HCT116 (cell line): ENCODE measurements around the gene TRAF3IP1. TPM values are rescaled to one million over a fixed set of nuclear protein-coding genes. Genes with fewer than 3 reads are reported as not detected.

Source experiments
- ATAC-seq: fragments of 200-7000 bp; cut with Tn5 transposase; 2 replicates; pipeline ENCODE4 v1.9.1; 2020; ENCODE audit warnings: mild to moderate bottlenecking, moderate library complexity
- BruUV-seq: library from RNA; stranded (reverse); fragments of 400-500 nt; replicated peaks from 2 replicates; lab custom pipeline; 2021; lab: Mats Ljungman, UMichigan
- CTCF ChIA-PET: fragments of 300-600 bp; sonication (Branson Sonifier 250); formaldehyde crosslinking; loops from one replicate; lab custom pipeline; 2021; ENCODE audit warnings: antibody characterized with exemption; lab: Charles Lee
- POLR2A ChIA-PET: fragments of 300-600, 350-600 bp; sonication (Branson Sonifier 250); formaldehyde crosslinking; loops from one replicate; lab custom pipeline; 2021; ENCODE audit warnings: antibody characterized with exemption; lab: Charles Lee
- RAD21 ChIA-PET, 2 experiments: fragments of 300-600 bp; sonication (Branson Sonifier 250); formaldehyde crosslinking; loops; one replicate each; lab custom pipeline; 2023; ENCODE audit warnings: low total read pairs in 2 of 2; ENCODE audit not compliant: uncharacterized antibody in 2 of 2, unreplicated experiment in 2 of 2, low non-redundant PET in 1 of 2; lab: Charles Lee
- DNase-seq: peaks from one replicate; pipeline ENCODE4 v3.0.0-alpha.2; 2010; ENCODE audit warnings: low read depth, low spot score
- H2AFZ ChIP-seq: fragments of 200-600 bp; shearing (Covaris generic), sonication (generic); 2 replicates; pipeline ENCODE4 v1.6.1; 2017; ENCODE audit warnings: low read depth, mixed run types, mixed read lengths, antibody characterized with exemption, low read length; ENCODE audit not compliant: poor library complexity, severe bottlenecking
- H3K27ac ChIP-seq: 2 replicates; pipeline ENCODE4 v1.5.1; 2012; ENCODE audit warnings: low read depth, low read length
- H3K27me3 ChIP-seq: fragments of 200-600 bp; sonication (generic); 2 replicates; pipeline ENCODE4 v1.6.1; 2016; ENCODE audit warnings: mixed run types, low read length, mixed read lengths; ENCODE audit not compliant: insufficient read depth
- H3K36me3 ChIP-seq, 2 experiments: fragments of 200-500 bp in 1 of 2; fragments of 200-600 bp in 1 of 2; sonication (Bioruptor generic) in 1 of 2; sonication (generic) in 1 of 2; 2 replicates each; pipeline versions ENCODE4 v1.5.1 to v1.6.1; 2014 to 2016; ENCODE audit warnings: low read length in 2 of 2, inconsistent platforms in 1 of 2, mixed read lengths in 1 of 2, mixed run types in 1 of 2; ENCODE audit not compliant: insufficient read depth in 2 of 2, control insufficient read depth in 1 of 2
- H3K4me1 ChIP-seq, 2 experiments: fragments of 200-600 bp in 1 of 2; sonication (generic) in 1 of 2; 2 replicates each; pipeline versions ENCODE4 v1.5.1 to v1.6.1; 2012 to 2017; ENCODE audit warnings: low read length in 2 of 2, inconsistent platforms in 1 of 2, mild to moderate bottlenecking in 1 of 2, mixed read lengths in 1 of 2, mixed run types in 1 of 2, moderate library complexity in 1 of 2; ENCODE audit not compliant: insufficient read depth in 2 of 2, control insufficient read depth in 1 of 2
- H3K4me2 ChIP-seq: fragments of 200-600 bp; sonication (generic); 2 replicates; pipeline ENCODE4 v1.6.1; 2017; ENCODE audit warnings: mixed run types, low read length, mixed read lengths
- H3K4me3 ChIP-seq, 2 experiments: fragments of 200-600 bp in 1 of 2; sonication (generic) in 1 of 2; replicated peaks in 1 of 2; 2 replicates each; pipeline ENCODE4 v1.5.1; 2011 to 2016; ENCODE audit warnings: low read length in 2 of 2, control low read depth in 1 of 2, low read depth in 1 of 2, mild to moderate bottlenecking in 1 of 2, mixed read lengths in 1 of 2, mixed run types in 1 of 2
- H3K79me2 ChIP-seq: fragments of 200-600 bp; sonication (generic); 2 replicates; pipeline ENCODE4 v1.6.1; 2017; ENCODE audit warnings: mild to moderate bottlenecking, mixed run types, low read length, moderate library complexity, mixed read lengths; ENCODE audit not compliant: insufficient read depth
- H3K9ac ChIP-seq: fragments of 200-600 bp; sonication (generic); 2 replicates; pipeline ENCODE4 v1.6.1; 2016; ENCODE audit warnings: low read length, mixed read lengths
- H3K9me2 ChIP-seq: fragments of 200-600 bp; sonication (generic), shearing (Covaris generic); 2 replicates; pipeline ENCODE4 v1.6.1; 2017; ENCODE audit warnings: mixed run types, mild to moderate bottlenecking, moderate library complexity; ENCODE audit not compliant: insufficient read depth
- H3K9me3 ChIP-seq, 2 experiments: fragments of 200-500 bp in 1 of 2; fragments of 200-600 bp in 1 of 2; sonication (Bioruptor generic) in 1 of 2; sonication (generic) in 1 of 2; 2 replicates each; pipeline ENCODE4 v1.6.1; 2014 to 2017; ENCODE audit warnings: low read length in 2 of 2, mixed read lengths in 2 of 2, inconsistent platforms in 1 of 2, low read depth in 1 of 2, mild to moderate bottlenecking in 1 of 2, mixed run types in 1 of 2, moderate library complexity in 1 of 2; ENCODE audit not compliant: control insufficient read depth in 1 of 2, insufficient read depth in 1 of 2
- H4K20me1 ChIP-seq: fragments of 200-600 bp; sonication (generic), shearing (Covaris generic); 2 replicates; pipeline ENCODE4 v1.6.1; 2017; ENCODE audit warnings: mixed run types, mild to moderate bottlenecking, moderate library complexity; ENCODE audit not compliant: insufficient read depth
- CEBPB ChIP-seq: IDR thresholded peaks from 2 replicates; pipeline ENCODE4 v1.6.1; 2012; ENCODE audit warnings: low read depth
- EZH2 ChIP-seq: fragments of 200-600 bp; sonication (generic); IDR thresholded peaks from 2 replicates; pipeline ENCODE4 v1.6.1; 2017; ENCODE audit warnings: antibody characterized with exemption, mixed run types
- EZH2phosphoT487 ChIP-seq: fragments of 200-600 bp; IDR thresholded peaks from 2 replicates; pipeline ENCODE4 v1.6.1; 2018; ENCODE audit warnings: antibody characterized with exemption, borderline replicate concordance
- FOSL1 ChIP-seq: IDR thresholded peaks from 2 replicates; pipeline ENCODE4 v1.6.1; 2012; ENCODE audit warnings: low read depth
- JUND ChIP-seq: IDR thresholded peaks from 2 replicates; pipeline ENCODE4 v1.6.1; 2012
- POLR2A ChIP-seq: IDR thresholded peaks from 2 replicates; pipeline ENCODE4 v1.7.0; 2011; ENCODE audit warnings: borderline replicate concordance; ENCODE audit not compliant: insufficient read depth, insufficient read length; ENCODE audit errors: extremely low read depth
- RAD21 ChIP-seq: IDR thresholded peaks from 2 replicates; pipeline ENCODE4 v1.6.1; 2012; ENCODE audit warnings: low read depth, mild to moderate bottlenecking
- REST ChIP-seq: IDR thresholded peaks from 2 replicates; pipeline ENCODE4 v1.6.1; 2012; ENCODE audit warnings: low read depth
- SP1 ChIP-seq: IDR thresholded peaks from 2 replicates; pipeline ENCODE4 v1.6.1; 2012; ENCODE audit warnings: low read depth
- SRF ChIP-seq: IDR thresholded peaks from 2 replicates; pipeline ENCODE4 v1.6.1; 2012; ENCODE audit warnings: low read depth
- YY1 ChIP-seq: IDR thresholded peaks from 2 replicates; pipeline ENCODE4 v1.6.1; 2011; ENCODE audit warnings: low read length, low read depth, moderate library complexity, mild to moderate bottlenecking; ENCODE audit not compliant: insufficient replicate concordance; ENCODE audit errors: extremely low read depth
- ZBTB33 ChIP-seq: IDR thresholded peaks from 2 replicates; pipeline ENCODE4 v1.6.1; 2011; ENCODE audit warnings: mild to moderate bottlenecking, low read length, moderate library complexity; ENCODE audit not compliant: insufficient replicate concordance; ENCODE audit errors: extremely low read depth
- ZFX ChIP-seq: fragments of 450-650 bp; IDR thresholded peaks from 2 replicates; pipeline ENCODE4 v1.6.1; 2017
- ZNF274 ChIP-seq: fragments of 200-500 bp; sonication (Bioruptor generic); IDR thresholded peaks from 2 replicates; pipeline ENCODE4 v1.6.1; 2014; ENCODE audit warnings: mild to moderate bottlenecking, low read depth, low read length, inconsistent platforms
- intact Hi-C: fragments of 100-400 bp; cut with micrococcal nuclease; formaldehyde crosslinking; loops from 2 replicates; pipeline ENCODE4 v1.10.0; 2022
- total RNA-seq: library from RNA; stranded (reverse); gene quantifications from one replicate; pipeline ENCODE4 v1.2.1, GENCODE V29; 2021; ENCODE audit not compliant: unreplicated experiment

TRAF3IP1 gene
- total RNA-seq, 1 experiment from 2014 or later: 19.4 TPM

GRCh38 chr2:238284802-238285515 lies 35.4 kb upstream of the TRAF3IP1 start:
- H4K20me1 ChIP-seq: 0 out of 2 replicates have a peak, but pooled peaks cover 4% of the 10 kb centered on the region
- H2AFZ ChIP-seq: no peak overlapping the region
- no peak overlapping the region for H3K27ac ChIP-seq
- H3K9me3 ChIP-seq: no peaks in the 10 kb centered on the region
- H3K36me3 ChIP-seq: no peaks in the 10 kb centered on the region
- no peak for ATAC-seq
- RAD21 ChIA-PET: no interaction called here
- POLR2A ChIA-PET: no interaction called here
- peaks cover 11 to 30% of the 10 kb centered on the region in 2 experiments for H3K4me1 ChIP-seq
- H3K79me2 ChIP-seq: peaks cover 58% of the 10 kb centered on the region
- H3K27me3 ChIP-seq: no peaks in the 10 kb centered on the region
- H3K9me2 ChIP-seq: no peaks in the 10 kb centered on the region
- TF ChIP-seq EZH2 (no peak), JUND (no peak), RAD21 (no peak), SRF (no peak)
- TF ChIP-seq, all 23 proteins: peak for 0
- no TSS peak for BruUV-seq
- no peak for DNase-seq
- intact Hi-C loops: no loop called here
- H3K9ac ChIP-seq: no peak overlapping the region
- no peak overlapping the region for H3K4me3 ChIP-seq
- CTCF ChIA-PET: interaction anchor here (0.6 to 0.7 kb wide), 2 partner anchors 22 to 361 kb away, joined by 3 read pairs; no protein-coding TSS in a partner anchor
- H3K4me2 ChIP-seq: no peak overlapping the region

GRCh38 chr2:238285653-238286082 lies 34.6 kb upstream of the TRAF3IP1 start:
- H3K4me3 ChIP-seq: no peak overlapping the region
- ChIA-PET POLR2A (no interaction called here), CTCF (no interaction called here), RAD21 (no interaction called here)
- no peak overlapping the region for H3K4me2 ChIP-seq
- TF ChIP-seq SP1: no peak
- TF ChIP-seq YY1: no peak
- no peak for TF ChIP-seq REST
- no peak for TF ChIP-seq ZFX
- TF ChIP-seq ZBTB33: no peak
- no peak for TF ChIP-seq EZH2phosphoT487
- no peak for TF ChIP-seq EZH2
- TF ChIP-seq CEBPB: no peak
- TF ChIP-seq FOSL1: no peak
- TF ChIP-seq SRF: no peak
- TF ChIP-seq ZNF274: no peak
- TF ChIP-seq POLR2A: no peak
- H3K79me2 ChIP-seq: peaks cover 51% of the 10 kb centered on the region
- no peak overlapping the region for H3K9ac ChIP-seq
- BruUV-seq: no TSS peak
- H4K20me1 ChIP-seq: 0 out of 2 replicates have a peak, but pooled peaks cover 4% of the 10 kb centered on the region
- H3K27me3 ChIP-seq: no peaks in the 10 kb centered on the region
- intact Hi-C loops: no loop called here
- H3K9me3 ChIP-seq: no peaks in the 10 kb centered on the region
- H3K27ac ChIP-seq: no peak overlapping the region
- no peaks in the 10 kb centered on the region for H3K9me2 ChIP-seq
- H2AFZ ChIP-seq: no peak overlapping the region
- peaks cover 18 to 37% of the 10 kb centered on the region in 2 experiments for H3K4me1 ChIP-seq
- no peak for ATAC-seq
- no peaks in the 10 kb centered on the region for H3K36me3 ChIP-seq
- DNase-seq: no peak
